Prostate gland (tissue), 2 donors: Measurements from ENCODE around the gene SUV39H1.
A peak's percentile ranks its signal among the peaks of the same experiment; 100 is the strongest.

Experiments used
- POLR2AphosphoS5 ChIP-seq: sonication (generic); formaldehyde crosslinking; IDR thresholded peaks from one replicate; pipeline ENCODE4 v1.6.1; 2017; ENCODE audit warnings: antibody characterized with exemption
- TF ChIP-seq, protein P1 (sequence below), 4 experiments: fragments of 200-600 bp in 2 of 4; fragments of 450-650 bp in 2 of 4; sonication (generic) in 2 of 4; IDR thresholded peaks; 1 replicate in 3 of 4; 2 replicates in 1 of 4; pipeline ENCODE4 v1.5.1; 2016 to 2019; ENCODE audit warnings: antibody characterized with exemption in 4 of 4, mild to moderate bottlenecking in 2 of 4, moderate library complexity in 2 of 4

DNA sequence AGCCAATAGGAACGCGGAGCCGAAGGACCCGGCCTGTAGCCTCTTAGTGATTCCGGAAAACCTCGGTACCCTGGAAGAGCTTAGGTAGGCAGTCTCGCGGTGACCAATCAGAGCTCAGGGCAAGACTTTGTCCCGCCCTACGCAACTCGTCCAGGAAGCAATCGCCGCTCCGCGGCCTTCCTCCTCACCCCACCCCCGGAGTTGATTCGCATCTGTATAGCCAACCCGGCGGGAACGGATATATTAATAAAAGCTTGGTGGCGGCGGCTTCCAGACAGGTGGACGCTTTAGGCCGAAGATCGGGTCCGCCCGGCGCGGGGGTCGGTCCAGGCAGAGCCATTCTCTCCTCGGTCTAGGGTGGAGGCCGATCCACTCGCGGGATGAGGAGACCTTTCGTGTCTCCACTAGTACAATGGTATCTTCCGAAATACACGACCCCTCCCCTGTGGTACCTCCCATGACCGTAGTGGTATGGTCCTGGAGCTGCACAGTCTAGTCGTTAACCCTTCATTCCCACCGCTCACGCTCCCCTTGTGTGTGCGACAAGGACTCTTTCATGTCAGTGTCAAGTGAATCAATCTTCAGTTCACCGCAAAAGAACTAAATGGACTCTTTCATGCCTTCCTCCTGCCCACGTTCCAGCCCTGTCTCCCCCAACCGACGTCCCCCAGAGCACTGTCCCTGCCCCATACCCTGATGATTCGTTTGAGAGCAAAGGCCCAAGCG lies 40.8 kb downstream of the SUV39H1 start:
- TF ChIP-seq, protein P1, sequence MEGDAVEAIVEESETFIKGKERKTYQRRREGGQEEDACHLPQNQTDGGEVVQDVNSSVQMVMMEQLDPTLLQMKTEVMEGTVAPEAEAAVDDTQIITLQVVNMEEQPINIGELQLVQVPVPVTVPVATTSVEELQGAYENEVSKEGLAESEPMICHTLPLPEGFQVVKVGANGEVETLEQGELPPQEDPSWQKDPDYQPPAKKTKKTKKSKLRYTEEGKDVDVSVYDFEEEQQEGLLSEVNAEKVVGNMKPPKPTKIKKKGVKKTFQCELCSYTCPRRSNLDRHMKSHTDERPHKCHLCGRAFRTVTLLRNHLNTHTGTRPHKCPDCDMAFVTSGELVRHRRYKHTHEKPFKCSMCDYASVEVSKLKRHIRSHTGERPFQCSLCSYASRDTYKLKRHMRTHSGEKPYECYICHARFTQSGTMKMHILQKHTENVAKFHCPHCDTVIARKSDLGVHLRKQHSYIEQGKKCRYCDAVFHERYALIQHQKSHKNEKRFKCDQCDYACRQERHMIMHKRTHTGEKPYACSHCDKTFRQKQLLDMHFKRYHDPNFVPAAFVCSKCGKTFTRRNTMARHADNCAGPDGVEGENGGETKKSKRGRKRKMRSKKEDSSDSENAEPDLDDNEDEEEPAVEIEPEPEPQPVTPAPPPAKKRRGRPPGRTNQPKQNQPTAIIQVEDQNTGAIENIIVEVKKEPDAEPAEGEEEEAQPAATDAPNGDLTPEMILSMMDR (IDR thresholded peaks at IDR 0.05), result no peak
- TF ChIP-seq POLR2AphosphoS5, result peak; percentile 85
